BE2C (cell line): Measurements from ENCODE around the gene KBTBD12.

Experiments
- DNase-seq: peaks from one replicate; pipeline ENCODE4 v3.0.0-alpha.2; 2020
- H3K27me3 ChIP-seq: fragments of 250-450 bp; sonication (Bioruptor Pico); 2 replicates; pipeline ENCODE4 v1.5.1; 2020; ENCODE audit warnings: mild to moderate bottlenecking
- H3K36me3 ChIP-seq: fragments of 250-450 bp; sonication (Bioruptor Pico); 2 replicates; pipeline ENCODE4 v1.5.1; 2020; ENCODE audit warnings: mild to moderate bottlenecking
- H3K4me1 ChIP-seq: fragments of 250-450 bp; sonication (Bioruptor Pico); 2 replicates; pipeline ENCODE4 v1.5.1; 2020
- H3K4me3 ChIP-seq: 2 replicates; pipeline ENCODE4 v1.5.1; 2011; ENCODE audit warnings: low read depth, low read length
- H3K9me3 ChIP-seq: fragments of 250-450 bp; sonication (Bioruptor Pico); 2 replicates; pipeline ENCODE4 v1.5.1; 2020
- TF ChIP-seq, protein P1 (sequence below): IDR thresholded peaks from 2 replicates; pipeline ENCODE4 v1.5.1; 2012; ENCODE audit warnings: mild to moderate bottlenecking, low read depth, low read length

KBTBD12 gene

DNA sequence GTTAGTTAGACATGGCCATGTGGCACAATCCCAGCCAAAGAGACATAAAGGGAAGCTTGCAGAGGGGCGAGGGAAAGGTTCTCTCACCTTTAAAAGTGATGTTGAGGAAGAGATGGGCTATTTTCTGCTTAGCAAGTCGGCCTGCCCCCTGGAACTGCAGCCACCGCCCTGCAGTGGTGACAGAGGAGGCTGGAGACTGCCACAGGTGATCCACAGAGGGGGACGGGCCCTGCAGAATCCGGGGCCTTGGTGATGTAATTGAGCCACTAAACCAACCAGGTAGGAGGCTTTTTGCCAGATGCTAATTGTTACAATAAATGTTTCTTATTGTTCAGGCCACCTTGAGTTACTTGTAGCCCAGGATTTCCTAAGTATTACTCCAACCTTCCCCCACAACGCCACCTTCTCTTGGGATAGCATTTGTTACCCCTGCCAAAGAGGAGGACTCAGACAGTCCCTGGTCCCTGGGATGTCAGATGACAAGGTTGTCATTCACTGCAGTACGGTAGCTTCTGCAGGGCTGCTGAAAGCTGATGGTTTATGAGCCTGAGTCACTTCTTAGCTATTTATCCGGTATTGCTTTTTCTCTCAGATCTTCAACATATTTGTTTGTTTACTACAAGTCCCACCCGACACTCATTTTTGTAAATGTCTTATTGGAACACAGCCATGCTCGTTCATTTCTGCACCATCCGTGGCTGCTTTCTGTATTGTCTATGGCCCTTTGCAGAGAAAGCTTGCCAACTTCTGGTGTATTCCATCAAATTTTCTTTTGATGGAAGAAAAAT is 73.9 kb downstream of the KBTBD12 start:
- no peaks in the 10 kb centered on the region for H3K27me3 ChIP-seq
- H3K9me3 ChIP-seq, result no peaks in the 10 kb centered on the region
- DNase-seq, result no peak
- TF ChIP-seq, protein P1, sequence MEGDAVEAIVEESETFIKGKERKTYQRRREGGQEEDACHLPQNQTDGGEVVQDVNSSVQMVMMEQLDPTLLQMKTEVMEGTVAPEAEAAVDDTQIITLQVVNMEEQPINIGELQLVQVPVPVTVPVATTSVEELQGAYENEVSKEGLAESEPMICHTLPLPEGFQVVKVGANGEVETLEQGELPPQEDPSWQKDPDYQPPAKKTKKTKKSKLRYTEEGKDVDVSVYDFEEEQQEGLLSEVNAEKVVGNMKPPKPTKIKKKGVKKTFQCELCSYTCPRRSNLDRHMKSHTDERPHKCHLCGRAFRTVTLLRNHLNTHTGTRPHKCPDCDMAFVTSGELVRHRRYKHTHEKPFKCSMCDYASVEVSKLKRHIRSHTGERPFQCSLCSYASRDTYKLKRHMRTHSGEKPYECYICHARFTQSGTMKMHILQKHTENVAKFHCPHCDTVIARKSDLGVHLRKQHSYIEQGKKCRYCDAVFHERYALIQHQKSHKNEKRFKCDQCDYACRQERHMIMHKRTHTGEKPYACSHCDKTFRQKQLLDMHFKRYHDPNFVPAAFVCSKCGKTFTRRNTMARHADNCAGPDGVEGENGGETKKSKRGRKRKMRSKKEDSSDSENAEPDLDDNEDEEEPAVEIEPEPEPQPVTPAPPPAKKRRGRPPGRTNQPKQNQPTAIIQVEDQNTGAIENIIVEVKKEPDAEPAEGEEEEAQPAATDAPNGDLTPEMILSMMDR, result no peak
- no peak overlapping the region for H3K4me3 ChIP-seq
- H3K4me1 ChIP-seq, result no peaks in the 10 kb centered on the region
- no peaks in the 10 kb centered on the region for H3K36me3 ChIP-seq

- DNase-seq, result no peak
- Histone ChIP-seq H3K36me3 (no peaks in the 10 kb centered on the region), H3K9me3 (no peaks in the 10 kb centered on the region), H3K4me3 (no peak overlapping the region), H3K4me1 (no peaks in the 10 kb centered on the region), H3K27me3 (no peaks in the 10 kb centered on the region)
- TF ChIP-seq, protein P1, result no peak
These were observed 75.0 kb downstream of the KBTBD12 start for GRCh38 chr3:127990051-127990450.

DNA sequence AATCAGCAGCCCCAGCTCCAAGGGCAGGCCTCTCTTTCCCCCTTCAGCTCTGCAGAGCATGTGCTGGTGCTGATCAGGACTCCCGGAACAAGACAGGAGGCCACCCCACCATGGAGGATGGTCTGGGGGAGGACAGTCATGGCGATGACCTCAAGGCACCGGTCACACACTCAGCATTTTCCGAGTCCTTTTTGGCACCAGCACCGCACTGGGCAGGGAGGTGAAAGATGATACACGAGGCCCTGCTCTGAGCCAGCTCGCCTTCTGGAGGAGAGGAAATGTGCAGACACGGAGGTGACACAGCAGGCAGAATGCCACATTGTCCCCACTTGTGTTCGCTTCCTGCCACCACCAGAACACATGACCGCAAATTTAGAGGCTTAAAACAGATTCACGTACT is 75.4 kb downstream of the KBTBD12 start:
- no peaks in the 10 kb centered on the region for H3K36me3 ChIP-seq
- DNase-seq, result no peak
- H3K9me3 ChIP-seq, result no peaks in the 10 kb centered on the region
- no peak overlapping the region for H3K4me3 ChIP-seq
- no peaks in the 10 kb centered on the region for H3K4me1 ChIP-seq
- TF ChIP-seq, protein P1, result no peak
- H3K27me3 ChIP-seq, result no peaks in the 10 kb centered on the region

DNA sequence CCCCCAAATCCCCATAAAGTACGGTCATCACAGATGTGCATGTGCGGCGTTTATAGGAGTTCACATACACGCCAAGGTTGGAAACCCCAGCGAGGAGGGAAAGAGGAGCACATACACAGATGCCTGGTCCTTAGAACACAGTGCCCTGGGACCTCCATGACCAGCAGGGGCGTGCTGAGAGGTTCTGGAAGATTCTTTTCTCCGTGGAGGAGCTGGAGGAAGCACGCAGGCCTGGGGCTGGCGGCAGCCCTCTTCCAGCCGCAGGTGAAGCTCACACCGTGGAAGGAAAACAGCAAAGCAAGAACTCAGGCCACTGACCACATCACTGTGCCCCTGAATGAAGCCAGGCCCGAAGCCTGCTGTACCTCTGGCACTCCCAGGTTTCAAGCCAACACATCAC is 76.2 kb downstream of the KBTBD12 start:
- DNase-seq, result no peak
- Histone ChIP-seq H3K4me1 (no peaks in the 10 kb centered on the region), H3K36me3 (no peaks in the 10 kb centered on the region), H3K27me3 (no peaks in the 10 kb centered on the region), H3K4me3 (no peak overlapping the region), H3K9me3 (no peaks in the 10 kb centered on the region)
- TF ChIP-seq, protein P1, result no peak

- Histone ChIP-seq H3K9me3 (no peaks in the 10 kb centered on the region), H3K36me3 (no peaks in the 10 kb centered on the region), H3K4me3 (no peak overlapping the region), H3K4me1 (no peaks in the 10 kb centered on the region), H3K27me3 (no peaks in the 10 kb centered on the region)
- DNase-seq, result no peak
- TF ChIP-seq, protein P1, result no peak
These were observed 76.6 kb downstream of the KBTBD12 start for GRCh38 chr3:127991681-127992080.

GRCh38 chr3:127992127-127992526 is 77.1 kb downstream of the KBTBD12 start:
- no peaks in the 10 kb centered on the region for H3K9me3 ChIP-seq
- no peak for DNase-seq

More at GRCh38 chr3:127992127-127992526, 77.1 kb downstream of the KBTBD12 start:
- Histone ChIP-seq H3K4me1 (no peaks in the 10 kb centered on the region), H3K27me3 (no peaks in the 10 kb centered on the region), H3K36me3 (no peaks in the 10 kb centered on the region), H3K4me3 (no peak overlapping the region)
- TF ChIP-seq, protein P1, result no peak
